Measurements from ENCODE around the gene RAD51.

RAD51 gene

GRCh38 chr15:40755812-40756208 lies 60.8 kb downstream of the RAD51 start:
- TF ChIP-seq, protein P1, sequence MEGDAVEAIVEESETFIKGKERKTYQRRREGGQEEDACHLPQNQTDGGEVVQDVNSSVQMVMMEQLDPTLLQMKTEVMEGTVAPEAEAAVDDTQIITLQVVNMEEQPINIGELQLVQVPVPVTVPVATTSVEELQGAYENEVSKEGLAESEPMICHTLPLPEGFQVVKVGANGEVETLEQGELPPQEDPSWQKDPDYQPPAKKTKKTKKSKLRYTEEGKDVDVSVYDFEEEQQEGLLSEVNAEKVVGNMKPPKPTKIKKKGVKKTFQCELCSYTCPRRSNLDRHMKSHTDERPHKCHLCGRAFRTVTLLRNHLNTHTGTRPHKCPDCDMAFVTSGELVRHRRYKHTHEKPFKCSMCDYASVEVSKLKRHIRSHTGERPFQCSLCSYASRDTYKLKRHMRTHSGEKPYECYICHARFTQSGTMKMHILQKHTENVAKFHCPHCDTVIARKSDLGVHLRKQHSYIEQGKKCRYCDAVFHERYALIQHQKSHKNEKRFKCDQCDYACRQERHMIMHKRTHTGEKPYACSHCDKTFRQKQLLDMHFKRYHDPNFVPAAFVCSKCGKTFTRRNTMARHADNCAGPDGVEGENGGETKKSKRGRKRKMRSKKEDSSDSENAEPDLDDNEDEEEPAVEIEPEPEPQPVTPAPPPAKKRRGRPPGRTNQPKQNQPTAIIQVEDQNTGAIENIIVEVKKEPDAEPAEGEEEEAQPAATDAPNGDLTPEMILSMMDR (IDR thresholded peaks at IDR 0.05): no peak
- Histone ChIP-seq H3K27me3 (no peaks in the 10 kb centered on the region), H3K36me3 (peaks cover 9 to 24% (median 11%) of the 10 kb centered on the region in 3 donors), H3K27ac (peak overlapping the region; percentile 75 to 85), H3K9me3 (no peaks in the 10 kb centered on the region), H3K4me1 (peaks cover 0 to 23% (median 13%) of the 10 kb centered on the region in 4 donors), H3K4me3 (peak overlapping the region; percentile 82 to 91)
- intact Hi-C loops (cut with DNase I; ENCODE audit: low total_unique reads): no loop called here
- no peak for DNase-seq

GRCh38 chr15:40756938-40757337 lies 62.0 kb downstream of the RAD51 start:
- TF ChIP-seq, protein P1 (IDR thresholded peaks at IDR 0.05): no peak
- peaks cover 0 to 23% (median 13%) of the 10 kb centered on the region in 4 donors for H3K4me1 ChIP-seq
- no peaks in the 10 kb centered on the region for H3K27me3 ChIP-seq
- no peak overlapping the region for H3K27ac ChIP-seq
- intact Hi-C loops (cut with DNase I; ENCODE audit: low total_unique reads): no loop called here
- H3K9me3 ChIP-seq: no peaks in the 10 kb centered on the region
- peaks cover 0 to 13% (median 1%) of the 10 kb centered on the region in 3 donors for H3K36me3 ChIP-seq
- H3K4me3 ChIP-seq: no peak overlapping the region
- no peak for DNase-seq

DNA sequence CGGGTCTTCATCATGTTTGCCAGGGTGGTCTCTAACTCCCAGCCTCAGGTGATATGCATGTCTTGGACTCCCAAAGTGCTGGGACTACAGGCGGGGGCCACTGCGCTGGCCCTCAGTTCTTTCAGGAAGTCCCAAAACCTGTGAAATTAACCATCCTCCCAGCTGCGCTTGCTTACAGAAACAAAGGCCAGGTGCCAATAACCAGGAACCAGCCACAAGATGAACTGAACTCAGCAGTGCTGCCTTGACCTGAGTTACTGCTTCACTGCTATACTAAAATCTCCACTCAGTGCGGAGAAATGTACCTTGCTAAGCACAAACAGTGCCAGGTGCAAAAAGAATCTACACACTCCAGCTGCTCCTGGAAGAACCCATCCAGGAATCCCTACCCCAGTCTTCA lies 65.0 kb downstream of the RAD51 start:
- no peaks in the 10 kb centered on the region for H3K27me3 ChIP-seq
- TF ChIP-seq, protein P1 (IDR thresholded peaks at IDR 0.05): no peak
- no peak overlapping the region for H3K4me3 ChIP-seq
- no peaks in the 10 kb centered on the region for H3K9me3 ChIP-seq
- peaks cover 0 to 29% (median 10%) of the 10 kb centered on the region in 4 donors for H3K4me1 ChIP-seq
- no peak for DNase-seq
- no peaks in the 10 kb centered on the region for H3K36me3 ChIP-seq
- no peak overlapping the region for H3K27ac ChIP-seq
- intact Hi-C loops (cut with DNase I; ENCODE audit: low total_unique reads): no loop called here

GRCh38 chr15:40762919-40763800 lies 68.2 kb downstream of the RAD51 start:
- intact Hi-C loops (cut with DNase I; ENCODE audit: low total_unique reads): no loop called here
- TF ChIP-seq, protein P1 (IDR thresholded peaks at IDR 0.05): no peak
- no peaks in the 10 kb centered on the region for H3K9me3 ChIP-seq
- peak overlapping the region; percentile 87 to 89 for H3K27ac ChIP-seq
- peak overlapping the region; percentile 62 to 69 for H3K4me3 ChIP-seq
- peak; percentile 62 to 82 for DNase-seq
- peaks cover 0 to 47% (median 27%) of the 10 kb centered on the region in 4 donors for H3K4me1 ChIP-seq
- H3K27me3 ChIP-seq: no peaks in the 10 kb centered on the region
- H3K36me3 ChIP-seq: peaks cover 0 to 14% (median 5%) of the 10 kb centered on the region in 3 donors

- intact Hi-C loops (cut with DNase I; ENCODE audit: low total_unique reads): no loop called here
- Histone ChIP-seq H3K27me3 (no peaks in the 10 kb centered on the region), H3K4me3 (peak within 1 kb of the TSS; percentile 62 to 69), H3K4me1 (peaks cover 0 to 53% (median 27%) of the 10 kb centered on the region in 4 donors), H3K36me3 (peaks cover 0 to 21% (median 5%) of the 10 kb centered on the region in 3 donors), H3K27ac (peak within 1 kb of the TSS; percentile 87 to 89), H3K9me3 (no peaks in the 10 kb centered on the region)
- DNase-seq: peak; percentile 82 to 91
- TF ChIP-seq, protein P1 (IDR thresholded peaks at IDR 0.05): peak; percentile 47 to 66
Observed at GRCh38 chr15:40763801-40764628, 69.0 kb downstream of the RAD51 start, which contains the start of gene GCHFR. GCHFR (plus strand) TSS chr15:40764068; CDS start chr15:40764181, 113 bp downstream.

Data from tibial artery (tissue), 4 donors.